NB4 (cell line): ENCODE measurements around the gene KIF17.

Source experiments
- DNase-seq: peaks from one replicate; pipeline ENCODE4 v3.0.0; 2010; ENCODE audit warnings: low read depth
- H3K4me3 ChIP-seq: one replicate; pipeline ENCODE4 v1.5.1; 2011; ENCODE audit warnings: mild to moderate bottlenecking, low read depth, low read length, moderate library complexity
- CTCF ChIP-seq: IDR thresholded peaks from one replicate; pipeline ENCODE4 v1.5.1; 2012; ENCODE audit warnings: low read depth, low read length
- MAX ChIP-seq: IDR thresholded peaks from 2 replicates; pipeline ENCODE4 v1.6.1; 2011; ENCODE audit warnings: low read depth, low read length
- MYC ChIP-seq: IDR thresholded peaks from 2 replicates; pipeline ENCODE4 v1.6.1; 2011; ENCODE audit warnings: low read depth, low read length
- POLR2A ChIP-seq: IDR thresholded peaks from 2 replicates; pipeline ENCODE4 v1.6.1; 2011; ENCODE audit warnings: mild to moderate bottlenecking; ENCODE audit not compliant: insufficient read length; ENCODE audit errors: extremely low read depth

Gene KIF17

GRCh38 chr1:20632386-20632785, 85.4 kb downstream of the KIF17 start:
- H3K4me3 ChIP-seq, result no peak overlapping the region
- no peak for DNase-seq
- TF ChIP-seq CTCF (no peak), POLR2A (no peak), MAX (no peak)

GRCh38 chr1:20630729-20631128, 87.1 kb downstream of the KIF17 start:
- TF ChIP-seq MAX (no peak), POLR2A (no peak), CTCF (no peak), MYC (no peak)
- DNase-seq, result no peak
- no peak overlapping the region for H3K4me3 ChIP-seq

- TF ChIP-seq MYC (no peak), POLR2A (no peak), CTCF (no peak), MAX (no peak)
- H3K4me3 ChIP-seq, result no peak overlapping the region
- DNase-seq, result peak; percentile 29
Measured at GRCh38 chr1:20626524-20626923, 91.3 kb downstream of the KIF17 start.

- H3K4me3 ChIP-seq, result no peak overlapping the region
- no peak for DNase-seq
- no peak for TF ChIP-seq POLR2A
- TF ChIP-seq MAX, result no peak
- no peak for TF ChIP-seq CTCF
- TF ChIP-seq MYC, result no peak
Measured at GRCh38 chr1:20626098-20626427, 91.7 kb downstream of the KIF17 start.

GRCh38 chr1:20625176-20626097, 92.4 kb downstream of the KIF17 start:
- no peak overlapping the region for H3K4me3 ChIP-seq
- DNase-seq, result no peak
- TF ChIP-seq MAX (no peak), MYC (no peak), CTCF (no peak), POLR2A (no peak)
